Progenitor cell of endocrine pancreas (in vitro differentiated cells): ENCODE measurements around the gene ERCC2. TPM values are rescaled to one million over a fixed set of nuclear protein-coding genes. Genes with fewer than 3 reads are reported as not detected.
A peak's percentile ranks its signal among the peaks of the same experiment; 100 is the strongest.

ENCODE experiments used
- DNase-seq: peaks from one replicate; pipeline ENCODE4 v3.0.0; 2021; ENCODE audit warnings: low spot score; ENCODE audit not compliant: unreplicated experiment
- H3K27ac Mint-ChIP-seq: 2 replicates; pipeline ENCODE4 v1.8.0; 2021; ENCODE audit warnings: mild to moderate bottlenecking, moderate library complexity, mixed read lengths
- H3K27me3 Mint-ChIP-seq: 2 replicates; pipeline ENCODE4 v1.8.0; 2021; ENCODE audit warnings: mixed read lengths
- H3K36me3 Mint-ChIP-seq: 2 replicates; pipeline ENCODE4 v1.8.0; 2022; ENCODE audit warnings: mixed read lengths; ENCODE audit not compliant: insufficient read depth
- H3K4me1 Mint-ChIP-seq: 2 replicates; pipeline ENCODE4 v1.8.0; 2021; ENCODE audit warnings: low read depth, mixed read lengths
- H3K4me3 Mint-ChIP-seq: 2 replicates; pipeline ENCODE4 v1.8.0; 2021; ENCODE audit warnings: low read depth, mild to moderate bottlenecking, moderate library complexity, mixed read lengths
- H3K9me3 Mint-ChIP-seq: 2 replicates; pipeline ENCODE4 v1.8.0; 2021; ENCODE audit warnings: low read depth, mixed read lengths
- total RNA-seq: library from RNA; stranded (reverse); gene quantifications from 2 replicates; pipeline ENCODE4 v1.2.1, GENCODE V29; 2021
- TF ChIP-seq, protein P1 (sequence below): fragments of 200-600 bp; sonication (generic); IDR thresholded peaks from one replicate; pipeline ENCODE4 v1.5.0; 2021; ENCODE audit warnings: antibody characterized with exemption, mild to moderate bottlenecking; ENCODE audit not compliant: unreplicated experiment

The ERCC2 gene
- total RNA-seq, 1 donor from 2014 or later = 63.8 TPM

GRCh38 chr19:45407091-45407375, 36.7 kb upstream of the ERCC2 start:
- peak overlapping the region; percentile 96 for H3K4me3 Mint-ChIP-seq
- no peaks in the 10 kb centered on the region for H3K9me3 Mint-ChIP-seq
- TF ChIP-seq, protein P1, sequence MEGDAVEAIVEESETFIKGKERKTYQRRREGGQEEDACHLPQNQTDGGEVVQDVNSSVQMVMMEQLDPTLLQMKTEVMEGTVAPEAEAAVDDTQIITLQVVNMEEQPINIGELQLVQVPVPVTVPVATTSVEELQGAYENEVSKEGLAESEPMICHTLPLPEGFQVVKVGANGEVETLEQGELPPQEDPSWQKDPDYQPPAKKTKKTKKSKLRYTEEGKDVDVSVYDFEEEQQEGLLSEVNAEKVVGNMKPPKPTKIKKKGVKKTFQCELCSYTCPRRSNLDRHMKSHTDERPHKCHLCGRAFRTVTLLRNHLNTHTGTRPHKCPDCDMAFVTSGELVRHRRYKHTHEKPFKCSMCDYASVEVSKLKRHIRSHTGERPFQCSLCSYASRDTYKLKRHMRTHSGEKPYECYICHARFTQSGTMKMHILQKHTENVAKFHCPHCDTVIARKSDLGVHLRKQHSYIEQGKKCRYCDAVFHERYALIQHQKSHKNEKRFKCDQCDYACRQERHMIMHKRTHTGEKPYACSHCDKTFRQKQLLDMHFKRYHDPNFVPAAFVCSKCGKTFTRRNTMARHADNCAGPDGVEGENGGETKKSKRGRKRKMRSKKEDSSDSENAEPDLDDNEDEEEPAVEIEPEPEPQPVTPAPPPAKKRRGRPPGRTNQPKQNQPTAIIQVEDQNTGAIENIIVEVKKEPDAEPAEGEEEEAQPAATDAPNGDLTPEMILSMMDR = no peak
- peaks cover 7% of the 10 kb centered on the region for H3K36me3 Mint-ChIP-seq
- H3K27me3 Mint-ChIP-seq = peaks cover 24% of the 10 kb centered on the region
- DNase-seq = no peak
- peaks cover 12% of the 10 kb centered on the region for H3K4me1 Mint-ChIP-seq
- peak overlapping the region; percentile 77 for H3K27ac Mint-ChIP-seq

DNA sequence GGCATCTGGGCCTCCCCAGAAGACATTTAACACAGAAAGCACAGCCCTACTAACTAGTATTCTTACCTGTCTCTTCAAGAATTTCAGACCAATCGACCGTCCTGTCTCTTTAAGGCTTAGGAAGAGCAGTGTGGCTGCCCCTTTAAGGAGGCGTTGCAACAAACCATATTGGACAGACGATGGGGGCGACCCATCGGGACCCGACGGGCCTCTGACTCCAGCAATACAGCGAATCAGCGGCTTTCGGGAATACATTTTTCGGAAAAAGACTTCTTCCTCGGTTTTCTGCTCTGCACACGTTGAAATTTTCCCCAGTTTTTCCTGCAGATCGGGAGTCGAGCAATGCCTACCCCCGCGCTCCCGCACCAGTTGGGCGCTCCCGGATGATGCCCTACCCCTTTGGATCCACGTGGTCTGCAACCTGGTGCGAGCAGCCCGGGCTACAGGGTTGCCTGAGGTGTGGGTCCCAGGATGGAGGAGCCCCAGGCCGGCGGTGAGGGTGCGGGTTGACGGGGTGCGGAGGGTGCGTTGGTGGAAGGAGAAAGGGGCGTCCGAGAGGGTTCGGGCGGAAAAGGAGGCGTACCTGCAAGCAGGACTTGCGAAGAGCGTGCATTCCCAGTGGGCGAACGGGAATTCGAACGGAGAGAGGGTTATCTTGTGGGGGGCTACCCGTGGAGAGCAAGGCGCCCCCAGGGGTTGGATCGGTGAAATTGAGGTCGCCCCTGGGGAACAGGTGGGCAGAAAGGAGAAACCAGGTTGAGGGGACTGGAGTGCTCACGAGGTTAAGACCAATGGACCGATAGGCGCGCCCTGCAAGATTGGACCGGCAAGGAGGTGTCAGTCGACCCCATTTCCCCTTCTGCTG, 36.1 kb upstream of the ERCC2 start, which contains the start of gene POLR1G:
POLR1G (plus strand) TSS at position 419 of the 865 bp plus-strand sequence; CDS start at position 472, 53 bp downstream.
- TF ChIP-seq, protein P1 = no peak
- Mint-ChIP-seq H3K4me3 (peak within 1 kb of the TSS; percentile 96), H3K36me3 (peaks cover 7% of the 10 kb centered on the region), H3K9me3 (no peaks in the 10 kb centered on the region), H3K4me1 (peaks cover 12% of the 10 kb centered on the region), H3K27ac (peak within 1 kb of the TSS; percentile 99), H3K27me3 (peaks cover 24% of the 10 kb centered on the region)
- peak; percentile 64 for DNase-seq

DNA sequence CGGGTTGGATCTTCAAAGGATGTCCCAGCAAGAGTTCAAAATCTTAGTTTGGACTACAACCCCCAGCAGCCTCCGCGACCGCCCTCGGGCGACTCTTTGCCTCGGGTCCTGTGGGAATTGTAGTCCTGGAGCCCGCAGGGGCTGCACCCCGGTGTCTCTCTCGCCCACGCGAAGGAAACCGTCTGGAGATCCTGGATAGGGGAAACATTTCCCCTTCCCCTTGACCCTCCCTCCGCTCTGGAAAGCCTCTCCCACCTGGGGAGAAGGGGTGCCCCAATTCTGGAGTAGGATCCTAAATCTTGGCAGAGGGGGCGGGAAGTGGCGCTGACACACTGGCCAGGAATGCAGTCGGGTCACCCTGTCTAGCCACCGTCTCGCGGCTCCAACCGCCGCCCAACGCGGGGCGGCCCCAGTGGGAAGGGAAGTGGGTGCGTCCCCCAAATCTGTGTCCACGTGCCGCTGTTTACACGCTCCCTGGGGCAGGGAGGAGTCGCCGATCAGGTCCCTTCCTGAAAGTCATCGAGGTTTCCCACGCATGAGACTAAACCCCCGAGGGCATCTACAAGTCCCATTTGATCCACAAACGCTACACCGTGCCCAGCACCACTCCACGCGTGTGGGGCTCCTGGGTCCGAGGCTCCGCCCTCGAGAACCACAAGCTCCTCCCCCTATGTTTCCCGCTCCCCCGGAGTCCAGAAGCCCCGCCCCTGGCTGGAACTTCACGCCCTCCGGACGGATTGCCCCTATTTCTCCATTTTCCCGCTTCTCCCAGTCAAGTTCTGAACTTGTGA, 35.3 kb upstream of the ERCC2 start:
- Mint-ChIP-seq H3K27ac (peak overlapping the region; percentile 99), H3K4me3 (peak overlapping the region; percentile 96)

GRCh38 chr19:45404557-45405434, 34.4 kb upstream of the ERCC2 start, which contains the start of gene PPP1R13L:
TSS of gene PPP1R13L (minus strand) at chr19:45405069. CDS start at chr19:45398318, 6,751 bp downstream.
- peak; percentile 69 for DNase-seq
- H3K36me3 Mint-ChIP-seq = peaks cover 7% of the 10 kb centered on the region
- H3K27me3 Mint-ChIP-seq = peaks cover 24% of the 10 kb centered on the region
- peaks cover 12% of the 10 kb centered on the region for H3K4me1 Mint-ChIP-seq
- H3K4me3 Mint-ChIP-seq = peak within 1 kb of the TSS; percentile 96
- no peaks in the 10 kb centered on the region for H3K9me3 Mint-ChIP-seq
- TF ChIP-seq, protein P1 = no peak
- peak within 1 kb of the TSS; percentile 99 for H3K27ac Mint-ChIP-seq

More for the DNA sequence above, 35.3 kb upstream of the ERCC2 start:
- peak; percentile 56 for DNase-seq
- Mint-ChIP-seq H3K27me3 (peaks cover 24% of the 10 kb centered on the region), H3K36me3 (peaks cover 7% of the 10 kb centered on the region), H3K9me3 (no peaks in the 10 kb centered on the region), H3K4me1 (peaks cover 12% of the 10 kb centered on the region)
- TF ChIP-seq, protein P1 = no peak
